GM19238 (cell line): Measurements from ENCODE around the gene RABL2B.
"Not testable (repeated sequence)": the region's sequence is repeated elsewhere in the genome, so short reads cannot be mapped to it uniquely, and the experiment has no call there.

Experiments
- DNase-seq: peaks from one replicate; pipeline ENCODE4 v3.0.0; 2011; ENCODE audit warnings: low spot score; ENCODE audit not compliant: insufficient read length

RABL2B gene

DNA sequence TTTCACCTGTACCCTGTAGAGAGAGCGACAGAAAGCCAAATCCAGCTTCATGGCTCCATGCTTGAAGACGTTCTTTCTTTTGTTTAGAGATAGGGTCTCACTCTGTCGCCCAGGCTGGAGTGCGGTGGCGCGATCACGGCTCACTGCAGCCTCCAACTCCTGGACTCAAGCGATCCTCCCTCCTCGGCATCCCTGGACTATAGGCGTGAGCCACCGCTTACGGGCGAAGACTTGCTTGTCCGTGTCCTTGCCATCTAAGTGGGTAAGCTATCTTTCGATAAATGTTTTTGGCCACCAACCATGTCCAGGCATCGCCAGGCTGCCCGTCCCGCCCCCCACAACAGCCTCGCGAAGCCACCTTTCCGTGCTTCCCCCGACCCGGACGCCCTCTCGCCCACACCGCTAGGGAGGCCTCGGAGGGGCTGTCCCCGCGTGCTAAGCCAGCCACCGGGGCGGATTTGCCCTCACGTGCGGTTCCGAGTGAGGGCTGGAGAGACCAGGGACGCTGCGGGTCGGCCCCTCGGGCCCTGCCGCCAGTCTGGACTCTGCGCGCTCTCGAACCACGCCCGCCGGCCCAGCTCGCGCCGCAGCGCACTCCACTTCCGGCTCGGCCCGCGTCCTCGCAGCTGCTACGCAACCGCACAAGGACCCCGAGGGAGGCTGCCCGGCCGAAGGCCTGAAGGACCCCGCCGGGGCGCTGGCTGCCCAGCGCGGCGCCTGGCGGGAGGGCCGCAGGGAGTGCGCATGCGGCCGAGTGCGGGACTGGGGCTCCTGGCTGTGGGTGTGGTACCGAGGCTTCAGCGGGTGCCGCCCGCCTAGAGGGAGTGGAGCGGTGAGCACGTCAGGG lies at the start of gene RABL2B:
Gene RABL2B (minus strand): TSS at position 604 of the 847 bp plus-strand sequence. CDS start 1,342 bp downstream, outside the sequence.
- DNase-seq, result peak; percentile 90

DNA sequence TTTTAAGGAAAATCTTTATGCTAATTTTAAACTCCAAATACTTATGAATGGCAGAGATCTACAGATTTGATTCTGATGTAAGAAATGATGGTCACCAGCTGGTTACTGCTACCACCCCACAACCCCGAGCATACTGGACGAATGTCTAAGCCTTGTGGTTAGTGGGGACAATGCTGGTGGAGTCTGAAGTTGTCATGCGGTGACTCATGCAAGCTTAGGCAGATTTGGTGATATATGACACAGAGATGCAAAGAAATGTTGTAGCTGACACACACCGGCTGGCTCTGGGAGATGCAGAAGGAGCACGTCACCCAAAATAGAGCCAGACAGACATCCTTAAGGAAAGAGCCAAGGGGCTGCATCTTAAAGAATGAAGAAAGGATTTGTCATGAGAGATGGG lies 3.5 kb upstream of the RABL2B start:
- not testable (repeated sequence) for DNase-seq

DNA sequence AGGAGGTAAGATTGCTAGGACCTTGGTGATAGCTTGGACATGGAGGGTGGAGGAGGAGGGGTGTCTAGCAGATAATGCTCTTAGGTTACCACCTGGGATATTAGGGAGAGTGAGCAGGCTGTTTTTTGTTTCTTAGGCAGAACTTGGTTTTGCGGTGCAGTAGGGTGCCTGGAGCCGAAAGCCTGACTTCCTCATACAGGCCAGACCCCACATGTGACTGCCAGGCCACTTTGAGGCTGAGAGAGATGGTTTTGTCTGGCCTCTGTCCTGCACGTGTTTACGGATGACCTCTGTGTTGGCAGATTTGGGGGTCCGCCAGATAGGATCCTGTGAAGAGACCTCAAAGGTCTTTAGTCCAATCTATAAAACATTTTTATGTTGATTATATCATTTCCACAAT lies 1.9 kb upstream of the RABL2B start:
- DNase-seq, result not testable (repeated sequence)

DNA sequence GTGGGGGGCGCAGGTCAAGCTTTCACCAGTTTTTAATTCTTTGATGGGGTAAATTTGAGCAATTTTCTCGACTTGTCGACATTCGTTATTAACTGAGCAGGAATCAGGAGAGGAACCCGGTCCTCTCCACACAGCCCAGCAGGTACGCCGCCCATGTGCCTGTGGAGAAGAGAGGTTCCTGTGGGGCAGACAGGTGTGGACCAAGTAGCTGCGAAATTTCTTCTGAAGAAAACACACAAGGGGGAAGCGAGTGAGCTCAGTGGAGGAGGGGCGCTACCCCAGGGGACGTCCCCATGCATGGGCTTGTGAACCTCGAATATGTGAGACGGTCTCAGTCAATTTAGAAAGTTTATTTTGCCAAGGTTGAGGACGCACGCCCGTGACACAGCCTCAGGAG lies 442 bp upstream of the RABL2B start:
- DNase-seq, result not testable (repeated sequence)

DNA sequence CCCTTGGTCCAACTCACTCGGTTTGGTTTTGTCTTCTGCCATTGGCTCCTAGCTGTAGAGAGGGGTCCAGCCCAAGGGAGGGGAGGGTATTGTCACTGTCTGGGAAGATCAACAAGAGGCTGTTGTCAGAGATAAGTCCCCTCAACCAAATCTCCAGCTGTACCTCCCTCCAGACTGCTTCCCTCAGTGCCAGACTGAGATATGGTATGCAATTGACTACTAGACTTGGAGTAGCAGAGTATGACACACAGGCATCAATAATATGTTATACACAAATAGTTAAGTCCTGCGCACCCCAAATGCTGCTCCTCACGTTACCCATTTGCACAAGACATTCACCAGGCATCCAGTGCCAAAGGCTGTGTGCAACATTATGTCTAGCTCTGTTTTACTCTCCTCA lies 1.2 kb downstream of the RABL2B start:
- DNase-seq, result not testable (repeated sequence)

DNA sequence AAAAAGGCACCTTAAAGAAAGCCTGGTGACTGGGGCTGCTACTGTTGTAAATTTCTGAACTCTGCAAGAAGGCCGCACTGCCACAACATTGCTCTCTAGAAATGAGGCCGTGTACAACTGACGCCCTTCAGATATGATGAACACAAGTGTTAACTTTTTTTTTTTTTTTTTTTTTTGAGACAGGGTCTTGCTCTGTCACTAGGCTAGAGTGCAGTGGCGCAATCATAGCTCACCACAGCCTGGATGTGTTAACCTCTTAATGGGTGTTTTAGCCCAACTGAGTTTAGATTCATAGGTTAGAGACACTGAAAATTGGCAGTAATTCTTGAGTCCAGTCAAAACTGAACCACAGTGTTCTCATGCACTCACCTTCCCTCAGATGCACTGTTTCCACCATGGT lies 3.2 kb downstream of the RABL2B start:
- not testable (repeated sequence) for DNase-seq

DNA sequence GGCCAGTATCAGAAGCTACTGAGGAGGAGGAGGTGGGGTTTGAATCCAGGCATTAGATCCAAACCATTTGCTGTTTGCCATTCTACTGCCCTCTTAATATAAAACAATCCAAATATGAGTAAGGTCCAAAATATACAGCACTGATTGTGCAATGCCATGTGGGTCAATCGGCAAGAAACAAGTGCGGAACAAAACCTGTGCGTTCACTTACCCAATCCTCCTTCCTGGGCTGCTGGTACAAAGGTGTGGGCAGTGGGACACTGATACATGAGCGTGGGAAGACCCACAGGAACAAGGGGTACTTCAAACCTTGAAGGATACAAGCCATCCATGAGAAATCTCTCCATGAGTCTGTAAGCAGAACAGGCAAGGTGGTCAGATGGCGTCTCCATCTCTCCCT lies 5.8 kb downstream of the RABL2B start:
- DNase-seq, result not testable (repeated sequence)

DNA sequence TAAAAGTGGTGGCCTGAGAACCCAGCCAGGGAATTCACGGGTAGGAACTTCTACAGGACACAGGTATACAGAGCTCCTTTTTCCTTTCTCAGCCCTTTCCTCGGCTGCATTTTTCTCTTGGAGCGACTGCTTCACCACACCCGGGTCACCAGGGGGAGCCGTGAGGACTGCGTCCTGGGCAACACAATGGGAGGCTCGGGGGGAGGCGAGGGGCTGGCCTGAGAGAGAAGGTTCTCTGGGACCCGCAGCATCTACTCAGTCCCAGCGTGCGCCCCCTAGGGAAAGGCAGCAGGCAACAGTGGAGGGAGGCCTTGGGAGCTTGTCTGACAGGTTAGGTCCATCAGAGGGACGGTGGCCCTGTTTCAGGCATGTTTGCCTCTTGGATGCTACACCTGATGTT lies 8.3 kb downstream of the RABL2B start:
- DNase-seq, result peak; percentile 2

DNA sequence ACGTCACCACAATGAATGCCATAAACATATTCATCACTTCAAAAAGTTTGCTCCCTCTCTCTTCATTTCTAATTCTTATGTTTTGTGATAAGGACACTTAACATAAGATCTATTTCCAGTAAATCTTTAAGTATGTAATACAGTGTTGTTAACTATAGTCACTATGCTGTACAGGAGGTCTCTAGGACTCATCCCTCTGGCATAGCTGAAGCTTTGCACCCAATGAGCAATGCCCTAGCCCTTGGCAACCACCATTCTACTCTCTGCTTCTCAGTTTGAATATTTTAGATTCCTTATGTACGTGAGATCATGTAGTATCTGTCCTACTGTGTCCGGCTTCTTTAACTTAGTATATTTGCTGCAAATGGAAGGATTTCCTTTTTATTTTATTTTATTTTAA lies 19.1 kb downstream of the RABL2B start:
- DNase-seq, result not testable (repeated sequence)

DNA sequence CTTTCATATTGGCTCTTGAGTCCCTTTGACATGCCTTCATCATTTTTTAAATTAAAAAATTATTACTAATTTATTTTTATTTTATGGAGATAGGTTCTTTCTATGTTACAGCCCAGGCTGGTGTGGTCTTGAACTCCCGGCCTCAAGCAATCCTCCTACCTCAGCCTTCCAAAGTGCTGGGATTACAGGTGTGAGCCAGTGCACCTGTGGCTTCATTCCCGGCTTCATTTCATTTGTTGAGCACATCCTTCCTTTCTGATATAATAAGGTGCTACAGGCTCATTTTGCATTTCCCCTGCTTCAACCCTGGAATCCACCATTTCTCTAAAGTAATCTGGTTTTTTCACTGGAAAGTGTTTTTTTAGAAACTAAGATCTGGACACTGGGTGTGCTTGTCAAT lies 21.6 kb downstream of the RABL2B start:
- not testable (repeated sequence) for DNase-seq

DNA sequence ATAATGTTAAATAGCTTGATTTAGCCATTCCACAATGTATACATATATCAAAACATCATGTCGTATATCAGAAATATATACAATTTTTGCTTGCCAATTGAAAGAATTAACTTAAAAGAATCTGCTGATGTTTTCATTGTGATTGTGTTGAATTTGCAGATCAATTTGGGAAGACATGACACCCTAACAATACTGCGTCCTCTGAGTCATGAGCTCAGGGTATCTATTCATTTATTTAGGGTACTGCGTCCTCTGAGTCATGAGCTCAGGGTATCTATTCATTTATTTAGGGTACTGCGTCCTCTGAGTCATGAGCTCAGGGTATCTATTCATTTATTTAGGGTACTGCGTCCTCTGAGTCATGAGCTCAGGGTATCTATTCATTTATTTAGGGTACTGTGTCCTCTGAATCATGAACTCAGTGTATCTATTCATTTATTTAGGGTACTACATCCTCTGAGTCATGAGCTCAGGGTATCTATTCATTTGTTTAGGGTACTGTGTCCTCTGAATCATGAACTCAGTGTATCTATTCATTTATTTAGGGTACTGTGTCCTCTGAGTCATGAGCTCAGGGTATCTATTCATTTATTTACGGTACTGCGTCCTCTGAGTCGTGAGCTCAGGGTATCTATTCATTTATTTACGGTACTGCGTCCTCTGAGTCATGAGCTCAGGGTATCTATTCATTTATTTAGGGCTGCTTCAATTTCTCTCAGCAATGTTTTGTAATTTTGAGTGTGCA lies 23.7 kb downstream of the RABL2B start:
- DNase-seq, result not testable (repeated sequence)

DNA sequence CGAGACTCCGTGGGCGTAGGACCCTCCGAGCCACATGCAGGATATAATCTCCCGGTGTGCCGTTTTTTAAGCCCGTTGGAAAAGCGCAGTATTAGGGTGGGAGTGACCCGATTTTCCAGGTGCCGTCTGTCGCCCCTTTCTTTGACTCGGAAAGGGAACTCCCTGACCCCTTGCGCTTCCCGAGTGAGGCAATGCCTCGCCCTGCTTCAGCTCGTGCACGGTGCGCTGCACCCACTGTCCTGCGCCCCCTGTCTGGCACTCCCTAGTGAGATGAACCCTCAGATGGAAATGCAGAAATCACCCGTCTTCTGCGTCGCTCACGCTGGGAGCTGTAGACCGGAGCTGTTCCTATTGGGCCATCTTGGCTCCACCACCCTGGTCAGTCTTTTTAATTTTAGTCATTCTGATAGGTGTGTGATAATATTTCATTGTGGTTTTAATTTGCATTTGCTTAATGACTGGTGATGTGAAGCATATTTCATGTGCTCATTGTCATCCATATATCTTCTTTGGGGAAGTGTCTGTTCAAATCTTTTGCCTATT lies 26.4 kb downstream of the RABL2B start:
- DNase-seq, result not testable (repeated sequence)

DNA sequence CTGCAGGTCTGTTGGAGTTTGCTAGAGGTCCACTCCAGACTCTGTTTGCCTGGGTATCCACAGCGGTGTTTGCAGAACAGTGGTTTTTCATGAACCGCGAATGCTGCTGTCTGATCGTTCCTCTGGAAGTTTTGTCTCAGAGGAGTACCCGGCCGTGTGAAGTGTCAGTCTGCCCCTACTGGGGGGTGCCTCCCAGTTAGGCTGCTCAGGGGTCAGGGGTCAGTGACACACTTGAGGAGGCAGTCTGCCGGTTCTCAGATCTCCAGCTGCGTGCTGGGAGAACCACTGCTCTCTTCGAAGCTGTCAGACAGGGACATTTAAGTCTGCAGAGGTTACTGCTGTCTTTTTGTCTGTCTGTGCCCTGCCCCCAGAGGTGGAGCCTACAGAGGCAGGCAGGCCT lies 27.0 kb downstream of the RABL2B start:
- not testable (repeated sequence) for DNase-seq

DNA sequence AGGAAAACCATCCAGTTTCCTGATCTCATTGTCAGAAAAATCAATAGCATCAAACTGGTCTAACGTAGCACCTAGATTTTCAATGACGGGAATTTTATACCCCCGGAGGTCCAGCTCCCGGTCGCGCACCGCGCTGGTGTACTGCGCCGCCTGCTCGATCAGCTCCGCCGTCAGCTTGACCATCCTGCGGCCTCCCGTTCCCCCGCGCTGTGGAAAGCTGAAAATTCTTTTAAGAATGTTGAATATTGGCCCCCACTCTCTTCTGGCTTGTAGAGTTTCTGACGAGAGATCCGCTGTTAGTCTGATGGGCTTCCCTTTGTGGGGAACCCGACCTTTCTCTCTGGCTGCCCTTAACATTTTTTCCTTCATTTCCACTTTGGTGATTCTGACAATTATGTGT lies 28.2 kb downstream of the RABL2B start:
- not testable (repeated sequence) for DNase-seq

DNA sequence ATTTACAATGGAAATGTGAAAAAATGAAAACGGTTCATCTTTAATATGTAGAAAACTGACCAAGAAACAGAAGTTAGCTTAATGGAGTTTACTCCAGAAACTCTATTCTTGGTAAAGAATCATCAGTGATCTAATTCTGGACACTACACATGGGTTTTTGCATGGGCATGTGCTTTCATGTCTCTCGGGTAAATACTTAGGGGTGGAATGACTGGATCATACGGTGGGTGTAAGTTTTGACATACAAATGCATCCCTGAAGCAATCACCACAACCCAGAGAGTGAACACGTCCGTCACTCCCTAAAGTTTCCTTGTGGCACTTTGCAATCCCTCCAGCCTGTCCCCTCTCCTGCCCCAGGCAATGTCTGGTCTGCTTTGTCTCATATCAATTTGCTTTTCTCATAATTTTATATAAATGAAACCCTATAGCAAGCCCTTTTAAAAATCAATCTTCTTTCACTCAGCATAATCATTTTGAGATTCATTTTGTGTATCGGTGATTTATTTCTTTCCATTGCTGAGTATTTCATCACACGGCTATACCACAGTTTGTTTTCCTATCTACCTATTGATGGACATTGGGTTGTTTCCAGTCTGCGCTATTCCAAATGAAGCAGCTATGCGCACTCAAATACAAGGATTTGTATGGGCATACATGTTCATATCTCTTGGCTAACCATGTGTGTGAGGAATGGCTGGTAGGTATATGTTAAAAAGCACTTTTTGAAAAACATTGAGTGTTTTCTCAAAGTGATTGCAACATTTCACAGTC lies 33.9 kb downstream of the RABL2B start:
- not testable (repeated sequence) for DNase-seq

DNA sequence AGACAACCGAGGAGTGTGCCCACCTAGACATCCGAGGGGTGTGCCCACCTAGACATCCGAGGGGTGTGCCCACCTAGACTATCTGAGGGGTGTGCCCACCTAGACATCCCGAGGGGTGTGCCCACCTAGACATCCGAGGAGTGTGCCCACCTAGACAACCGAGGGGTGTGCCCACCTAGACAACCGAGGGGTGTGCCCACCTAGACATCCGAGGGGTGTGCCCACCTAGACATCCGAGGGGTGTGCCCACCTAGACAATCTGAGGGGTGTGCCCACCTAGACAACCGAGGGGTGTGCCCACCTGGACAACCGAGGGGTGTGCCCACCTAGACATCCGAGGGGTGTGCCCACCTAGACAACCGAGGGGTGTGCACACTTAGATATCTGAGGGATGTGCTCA lies 34.8 kb downstream of the RABL2B start:
- DNase-seq, result not testable (repeated sequence)

DNA sequence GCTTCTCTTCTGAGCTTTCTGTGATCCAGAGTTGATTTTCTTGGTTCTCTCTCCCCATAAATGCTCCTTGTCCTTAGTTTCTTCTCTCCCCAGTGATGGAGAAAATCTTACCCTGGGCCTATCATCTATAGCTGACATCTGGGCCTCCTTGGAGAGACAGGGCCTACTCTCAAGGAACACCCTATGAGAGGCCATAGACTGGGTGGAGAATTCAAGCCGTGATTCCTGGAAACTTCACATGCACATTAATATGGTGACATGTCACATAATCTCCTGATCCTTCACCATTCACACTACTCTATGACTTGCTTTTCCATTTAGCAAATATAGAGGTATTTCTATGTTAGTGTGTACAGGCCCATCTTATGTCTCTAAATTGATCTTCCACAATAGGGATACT lies 35.9 kb downstream of the RABL2B start:
- not testable (repeated sequence) for DNase-seq

DNA sequence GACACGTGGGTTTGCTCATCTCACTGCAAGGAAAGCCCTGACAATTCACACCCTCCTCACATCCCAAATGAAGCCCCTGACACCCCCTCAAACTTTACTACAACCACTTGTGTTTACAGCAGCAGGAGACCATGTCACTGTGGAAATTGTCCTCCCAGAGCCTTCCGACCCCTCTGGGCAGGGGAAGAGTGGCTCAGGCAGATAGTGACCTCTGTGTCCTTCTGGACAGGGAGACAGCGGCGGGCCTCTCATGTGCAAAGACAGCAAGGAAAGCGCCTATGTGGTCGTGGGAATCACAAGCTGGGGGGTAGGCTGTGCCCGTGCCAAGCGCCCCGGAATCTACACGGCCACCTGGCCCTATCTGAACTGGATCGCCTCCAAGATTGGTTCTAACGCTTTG lies 39.0 kb downstream of the RABL2B start:
- not testable (repeated sequence) for DNase-seq

DNA sequence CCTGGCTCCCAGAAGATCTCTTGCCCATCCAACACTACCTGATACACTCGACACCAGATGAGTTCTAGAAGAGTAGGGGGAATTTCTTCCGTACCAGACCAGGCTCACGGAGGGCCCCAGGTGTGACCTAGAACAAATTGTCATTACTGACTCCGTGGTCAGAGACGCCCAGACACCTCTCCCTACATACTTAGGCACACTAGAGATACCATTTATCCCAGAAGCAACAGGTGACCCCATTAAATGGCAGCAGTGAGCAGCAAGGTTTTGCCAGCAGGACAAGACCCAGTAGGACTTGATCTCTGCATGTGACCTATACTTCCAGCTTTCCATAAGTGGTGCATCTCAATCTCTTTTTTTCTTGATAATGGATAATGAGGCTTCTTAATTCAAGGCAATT lies 42.7 kb downstream of the RABL2B start:
- not testable (repeated sequence) for DNase-seq

DNA sequence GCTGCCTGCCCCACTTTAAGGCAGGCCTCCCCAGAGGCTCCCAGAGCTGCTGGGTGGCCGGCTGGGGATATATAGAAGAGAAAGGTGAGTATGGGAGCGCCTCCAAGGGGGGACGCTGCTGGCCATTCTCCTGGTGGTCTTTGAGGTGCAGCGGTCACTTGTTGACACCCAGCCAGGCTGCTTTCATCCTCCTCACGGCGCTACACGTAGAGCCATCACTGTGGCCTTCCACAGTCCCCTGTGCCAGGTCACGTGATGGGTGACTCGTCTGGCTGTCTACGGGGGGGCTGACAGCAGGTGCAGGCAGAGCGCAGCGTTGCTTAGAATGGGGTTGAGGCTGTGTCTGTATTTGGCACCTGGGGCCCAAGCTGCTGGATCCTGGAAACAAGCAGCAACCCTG lies 43.5 kb downstream of the RABL2B start:
- no peak for DNase-seq

DNA sequence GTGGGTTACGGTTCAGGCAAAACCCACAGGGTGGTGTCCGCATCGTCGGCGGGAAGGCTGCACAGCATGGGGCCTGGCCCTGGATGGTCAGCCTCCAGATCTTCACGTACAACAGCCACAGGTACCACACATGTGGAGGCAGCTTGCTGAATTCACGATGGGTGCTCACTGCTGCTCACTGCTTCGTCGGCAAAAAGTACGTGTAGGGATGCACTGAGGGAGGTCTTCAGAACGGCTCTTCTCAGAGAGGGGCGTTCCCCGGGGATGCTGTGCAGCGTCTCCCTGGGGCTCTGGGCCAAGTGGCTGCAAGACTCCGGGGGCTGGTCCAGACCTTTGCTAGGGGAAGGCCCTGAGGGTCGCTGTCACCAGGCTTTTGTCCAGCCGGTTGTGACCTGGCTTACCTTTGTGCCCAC lies 44.2 kb downstream of the RABL2B start:
- DNase-seq, result no peak
